ENCODE data around the gene B4GALNT3. TPM values are rescaled to one million over a fixed set of nuclear protein-coding genes. Genes with fewer than 3 reads are reported as not detected.
"Not testable (repeated sequence)": the region's sequence is repeated elsewhere in the genome, so short reads cannot be mapped to it uniquely, and the experiment has no call there.

B4GALNT3 gene
- 8.0 TPM for polyA plus RNA-seq (2013, experiment 1 of 2)
- polyA plus RNA-seq (2013, experiment 2 of 2), result 10.1 TPM

DNA sequence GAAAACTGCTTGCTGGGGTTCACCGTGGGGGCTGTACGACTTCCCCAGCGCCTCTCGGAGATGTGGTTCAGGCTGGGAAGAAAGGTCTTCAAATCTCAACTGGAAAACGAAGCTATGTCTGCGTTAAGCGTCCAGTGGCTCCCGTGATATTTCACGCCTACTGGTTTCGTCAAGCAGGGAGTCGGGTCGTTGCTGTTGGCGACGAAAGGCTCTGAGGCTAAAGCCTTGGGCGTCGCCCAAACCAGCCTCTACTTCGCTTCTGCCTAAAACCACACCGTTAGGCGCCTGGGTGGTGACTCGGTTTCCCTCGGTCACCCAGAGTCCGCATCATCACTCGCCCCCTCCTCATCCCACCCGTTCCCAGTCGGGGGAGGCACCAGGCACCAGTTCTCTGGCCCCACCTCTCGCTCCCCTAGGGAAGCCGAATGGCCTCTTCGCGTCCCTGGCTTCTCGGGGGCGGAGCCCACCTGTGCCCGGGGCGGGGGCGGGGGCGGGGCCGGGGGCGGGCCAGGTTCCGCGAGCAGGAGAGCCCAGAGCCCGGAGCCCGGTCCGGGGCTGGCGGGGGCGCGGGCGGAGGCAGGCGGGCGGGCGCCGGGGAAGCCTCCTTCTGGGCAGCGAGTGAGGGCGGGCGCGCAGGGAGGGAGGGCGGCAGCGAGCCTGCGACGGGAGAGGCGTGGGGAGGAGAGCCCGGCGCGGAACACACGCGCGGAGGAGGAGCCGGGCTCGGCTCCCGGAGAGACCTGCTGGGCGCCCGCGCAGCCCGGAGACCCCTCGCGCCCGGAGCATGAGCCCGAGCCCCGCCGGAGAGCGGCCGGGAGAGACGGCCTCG lies at the start of gene B4GALNT3:
TSS of gene B4GALNT3 (plus strand) at position 510 of the 829 bp plus-strand sequence. CDS start 438 bp downstream, outside the sequence.
- 3% methylated on average over 82 of the region's 82 CpGs for WGBS
- Histone ChIP-seq H3K27me3 (ENCODE audit: insufficient read depth, low read length) (peaks cover 41% of the 10 kb centered on the region), H3K4me3 (ENCODE audit: low read length) (peak within 1 kb of the TSS; percentile 69), H3K9ac (ENCODE audit: low read depth, low read length) (peak within 1 kb of the TSS; percentile 58), H3K4me1 (ENCODE audit: insufficient read depth, low read length) (peaks cover 2% of the 10 kb centered on the region; the same call in 1 of the 2 replicates), H3K36me3 (ENCODE audit: insufficient read depth, low read length) (no peaks in the 10 kb centered on the region), H3K9me3 (ENCODE audit: insufficient read depth, low read depth, low read length) (no peaks in the 10 kb centered on the region), H3K27ac (ENCODE audit: low read depth, low read length) (no peak within 1 kb of the TSS)

DNA sequence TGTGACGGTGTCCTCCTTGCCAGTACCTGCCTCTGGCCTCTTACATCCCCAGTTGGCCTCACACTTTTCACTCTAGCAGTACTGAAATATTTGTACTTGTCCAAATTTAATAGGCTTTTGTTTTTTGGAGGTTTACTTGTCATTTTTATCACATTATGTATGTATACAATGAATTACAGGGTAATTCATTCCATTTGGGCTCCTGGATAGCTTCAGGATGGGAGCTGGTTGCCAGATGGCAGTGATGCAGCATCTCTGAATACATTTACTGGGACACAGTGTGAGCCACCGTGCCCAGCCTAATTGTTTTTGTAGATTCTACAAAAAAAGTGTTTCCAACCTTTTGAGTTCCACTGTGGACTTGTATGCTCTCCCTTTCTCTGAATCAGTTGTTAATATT lies 44.9 kb upstream of the B4GALNT3 start:
- WGBS, result 100% methylated on average over 2 of the region's 2 CpGs
- no peaks in the 10 kb centered on the region for H3K9me3 ChIP-seq (ENCODE audit: insufficient read depth, low read depth, low read length)
- H3K27me3 ChIP-seq (ENCODE audit: insufficient read depth, low read length), result no peaks in the 10 kb centered on the region
- no peak overlapping the region for H3K4me3 ChIP-seq (ENCODE audit: low read length)
- H3K9ac ChIP-seq (ENCODE audit: low read depth, low read length), result no peak overlapping the region
- H3K27ac ChIP-seq (ENCODE audit: low read depth, low read length), result no peak overlapping the region
- no peaks in the 10 kb centered on the region for H3K4me1 ChIP-seq (ENCODE audit: insufficient read depth, low read length)
- peaks cover 83% of the 10 kb centered on the region for H3K36me3 ChIP-seq (ENCODE audit: insufficient read depth, low read length)

DNA sequence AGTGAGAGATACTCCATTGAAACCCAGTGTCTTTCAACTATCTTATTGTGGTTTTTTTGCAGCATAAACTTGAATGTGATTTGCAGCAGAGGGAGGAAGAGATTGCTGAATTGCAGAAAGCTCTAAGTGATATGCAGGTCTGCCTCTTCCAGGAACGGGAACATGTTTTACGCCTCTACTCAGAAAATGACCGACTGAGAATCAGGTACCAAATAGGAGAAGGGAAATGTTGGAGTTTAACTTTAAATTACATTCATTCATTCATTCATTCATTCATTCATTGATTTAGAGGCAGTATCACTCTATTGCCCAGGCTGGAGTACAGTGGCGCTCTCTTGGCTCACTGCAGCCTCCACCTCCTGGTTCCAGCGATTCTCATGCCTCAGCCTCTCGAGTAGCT lies 41.3 kb upstream of the B4GALNT3 start:
- no peak overlapping the region for H3K27ac ChIP-seq (ENCODE audit: low read depth, low read length)
- H3K27me3 ChIP-seq (ENCODE audit: insufficient read depth, low read length), result no peaks in the 10 kb centered on the region
- peaks cover 64% of the 10 kb centered on the region for H3K36me3 ChIP-seq (ENCODE audit: insufficient read depth, low read length)
- 95% methylated on average over 6 of the region's 6 CpGs for WGBS
- no peak overlapping the region for H3K4me3 ChIP-seq (ENCODE audit: low read length)
- H3K9ac ChIP-seq (ENCODE audit: low read depth, low read length), result no peak overlapping the region
- no peaks in the 10 kb centered on the region for H3K4me1 ChIP-seq (ENCODE audit: insufficient read depth, low read length)
- H3K9me3 ChIP-seq (ENCODE audit: insufficient read depth, low read depth, low read length), result no peaks in the 10 kb centered on the region

DNA sequence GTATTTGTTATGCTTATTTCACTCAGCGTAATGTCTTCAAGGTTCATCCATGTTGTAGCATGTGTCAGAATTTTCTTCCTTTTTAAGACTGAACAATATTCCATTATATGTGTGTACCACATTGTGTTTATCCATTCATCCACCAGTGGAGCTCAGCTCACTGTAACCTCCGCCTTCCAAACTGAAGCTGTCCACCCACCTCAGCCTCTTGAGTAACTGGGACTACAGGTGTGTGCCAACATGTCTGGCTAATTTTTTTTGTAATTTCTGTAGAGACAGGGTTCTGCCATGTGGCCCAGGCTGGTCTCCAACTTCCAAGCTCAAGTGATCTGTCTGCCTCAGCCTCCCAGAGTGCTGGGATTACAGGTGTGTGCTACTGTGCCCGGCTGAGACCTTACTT lies 37.2 kb upstream of the B4GALNT3 start:
- H3K27ac ChIP-seq (ENCODE audit: low read depth, low read length), result no peak overlapping the region
- peaks cover 64% of the 10 kb centered on the region for H3K36me3 ChIP-seq (ENCODE audit: insufficient read depth, low read length)
- no peak overlapping the region for H3K9ac ChIP-seq (ENCODE audit: low read depth, low read length)
- no peaks in the 10 kb centered on the region for H3K4me1 ChIP-seq (ENCODE audit: insufficient read depth, low read length)
- H3K27me3 ChIP-seq (ENCODE audit: insufficient read depth, low read length), result no peaks in the 10 kb centered on the region
- no peak overlapping the region for H3K4me3 ChIP-seq (ENCODE audit: low read length)
- 96% methylated on average over 3 of the region's 3 CpGs for WGBS
- H3K9me3 ChIP-seq (ENCODE audit: insufficient read depth, low read depth, low read length), result no peaks in the 10 kb centered on the region

DNA sequence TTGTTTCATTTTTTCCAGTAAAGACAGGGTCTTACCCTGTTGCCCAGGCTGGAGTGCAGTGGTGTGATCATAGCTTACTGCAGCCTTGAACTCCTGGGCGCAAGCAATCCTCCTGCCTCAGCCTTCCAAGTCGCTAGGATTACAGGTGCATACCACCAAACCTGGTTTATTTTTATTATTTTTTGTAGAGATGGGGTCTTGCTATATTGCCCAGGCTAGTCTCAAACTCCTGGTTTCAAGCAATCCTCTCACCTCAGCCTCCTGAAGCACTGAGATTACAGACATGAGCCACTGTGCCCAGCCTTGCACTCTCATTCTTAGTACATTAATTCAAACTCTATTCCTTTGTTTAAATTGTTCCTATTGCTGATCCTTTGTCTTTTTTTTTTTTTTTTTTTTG lies 24.0 kb upstream of the B4GALNT3 start:
- H3K4me3 ChIP-seq (ENCODE audit: low read length); H3K27ac ChIP-seq (ENCODE audit: low read depth, low read length); H3K9ac ChIP-seq (ENCODE audit: low read depth, low read length); H3K9me3 ChIP-seq (ENCODE audit: insufficient read depth, low read depth, low read length); H3K4me1 ChIP-seq (ENCODE audit: insufficient read depth, low read length); H3K27me3 ChIP-seq (ENCODE audit: insufficient read depth, low read length): not testable (repeated sequence)
- WGBS, result 87% methylated on average over 2 of the region's 2 CpGs
- H3K36me3 ChIP-seq (ENCODE audit: insufficient read depth, low read length), result peaks cover 92% of the 10 kb centered on the region

DNA sequence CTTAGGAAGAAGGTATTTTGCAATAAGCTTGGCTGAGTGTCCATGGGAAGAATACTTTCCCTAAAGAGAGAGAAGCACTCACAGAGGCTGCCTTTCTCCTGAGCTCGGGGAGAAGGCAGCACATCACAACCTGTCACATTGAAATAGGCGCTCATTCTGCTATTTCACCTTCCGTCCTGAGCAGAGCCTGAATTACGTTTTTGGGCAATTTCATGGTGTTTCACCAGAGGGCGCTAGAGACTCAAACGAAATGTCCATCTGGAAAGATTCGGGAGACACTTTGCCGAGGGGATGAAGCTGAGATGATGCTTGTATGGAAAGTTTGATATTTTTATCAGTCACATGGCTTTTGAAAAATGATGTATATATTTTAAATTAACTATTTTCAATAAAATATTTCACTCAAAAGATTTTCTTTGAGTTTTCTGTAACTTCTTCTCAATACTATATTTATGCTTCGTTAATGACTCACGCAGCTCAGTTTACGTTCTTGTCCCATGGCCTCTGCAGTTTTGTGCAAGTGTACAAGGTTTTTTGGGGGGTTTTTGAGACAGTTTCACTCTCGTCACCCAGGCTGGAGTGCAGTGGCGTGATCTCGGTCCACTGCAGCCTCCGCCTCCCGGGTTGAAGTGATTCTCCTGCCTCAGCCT lies 17.4 kb upstream of the B4GALNT3 start:
- H3K36me3 ChIP-seq (ENCODE audit: insufficient read depth, low read length), result peaks cover 41% of the 10 kb centered on the region
- H3K27ac ChIP-seq (ENCODE audit: low read depth, low read length), result no peak overlapping the region
- 67% methylated on average over 16 of the region's 16 CpGs for WGBS
- no peaks in the 10 kb centered on the region for H3K4me1 ChIP-seq (ENCODE audit: insufficient read depth, low read length)
- no peaks in the 10 kb centered on the region for H3K9me3 ChIP-seq (ENCODE audit: insufficient read depth, low read depth, low read length)
- H3K4me3 ChIP-seq (ENCODE audit: low read length), result no peak overlapping the region
- no peaks in the 10 kb centered on the region for H3K27me3 ChIP-seq (ENCODE audit: insufficient read depth, low read length)
- H3K9ac ChIP-seq (ENCODE audit: low read depth, low read length), result no peak overlapping the region

DNA sequence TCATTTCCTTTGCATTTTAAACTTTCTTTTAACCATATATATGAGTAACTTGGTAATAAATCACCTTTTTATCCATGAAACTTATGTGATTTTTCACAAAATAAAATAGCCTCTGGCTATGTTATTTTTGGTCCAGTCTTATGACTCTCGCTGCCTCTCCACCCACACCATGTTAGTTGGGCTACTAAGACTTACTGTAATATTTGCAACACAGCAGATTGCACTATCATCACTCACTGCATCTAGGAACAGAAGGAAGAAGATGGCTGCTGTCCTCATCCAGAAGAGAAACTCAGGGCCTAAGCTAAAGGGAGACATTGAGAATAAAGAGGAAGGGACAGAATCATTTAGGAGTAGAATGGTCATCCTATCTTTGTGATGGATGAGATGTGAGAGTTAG lies 12.6 kb upstream of the B4GALNT3 start:
- no peaks in the 10 kb centered on the region for H3K4me1 ChIP-seq (ENCODE audit: insufficient read depth, low read length)
- WGBS, result 92% methylated on average over 1 of the region's 1 CpG
- H3K4me3 ChIP-seq (ENCODE audit: low read length), result no peak overlapping the region
- H3K27me3 ChIP-seq (ENCODE audit: insufficient read depth, low read length), result no peaks in the 10 kb centered on the region
- H3K27ac ChIP-seq (ENCODE audit: low read depth, low read length), result no peak overlapping the region
- H3K36me3 ChIP-seq (ENCODE audit: insufficient read depth, low read length), result no peaks in the 10 kb centered on the region
- no peaks in the 10 kb centered on the region for H3K9me3 ChIP-seq (ENCODE audit: insufficient read depth, low read depth, low read length)
- no peak overlapping the region for H3K9ac ChIP-seq (ENCODE audit: low read depth, low read length)

DNA sequence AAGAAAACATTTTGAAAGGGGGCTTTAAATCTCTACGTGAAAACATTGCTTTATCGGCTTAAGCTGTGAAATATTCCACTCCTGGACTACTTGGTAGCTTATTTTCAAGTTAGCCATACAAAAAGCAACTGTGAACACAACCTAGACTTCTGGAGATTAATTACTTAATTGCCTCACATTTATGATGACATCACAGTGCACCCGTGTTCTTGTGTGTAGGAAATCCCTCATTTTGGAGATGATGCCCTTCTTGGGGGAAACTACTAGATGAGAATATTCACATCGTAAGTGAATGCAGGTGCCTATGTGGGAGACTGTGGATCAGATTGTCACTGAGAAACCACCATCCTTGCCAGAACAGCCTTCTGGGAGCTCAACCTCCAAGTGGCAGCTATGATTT lies 10.5 kb upstream of the B4GALNT3 start:
- no peaks in the 10 kb centered on the region for H3K36me3 ChIP-seq (ENCODE audit: insufficient read depth, low read length)
- H3K4me1 ChIP-seq (ENCODE audit: insufficient read depth, low read length), result no peaks in the 10 kb centered on the region
- no peak overlapping the region for H3K9ac ChIP-seq (ENCODE audit: low read depth, low read length)
- H3K27ac ChIP-seq (ENCODE audit: low read depth, low read length), result no peak overlapping the region
- WGBS, result 82% methylated on average over 4 of the region's 4 CpGs
- H3K4me3 ChIP-seq (ENCODE audit: low read length), result no peak overlapping the region
- peaks cover 7% of the 10 kb centered on the region; the same call in 1 of the 2 replicates for H3K9me3 ChIP-seq (ENCODE audit: insufficient read depth, low read depth, low read length)
- no peaks in the 10 kb centered on the region for H3K27me3 ChIP-seq (ENCODE audit: insufficient read depth, low read length)

DNA sequence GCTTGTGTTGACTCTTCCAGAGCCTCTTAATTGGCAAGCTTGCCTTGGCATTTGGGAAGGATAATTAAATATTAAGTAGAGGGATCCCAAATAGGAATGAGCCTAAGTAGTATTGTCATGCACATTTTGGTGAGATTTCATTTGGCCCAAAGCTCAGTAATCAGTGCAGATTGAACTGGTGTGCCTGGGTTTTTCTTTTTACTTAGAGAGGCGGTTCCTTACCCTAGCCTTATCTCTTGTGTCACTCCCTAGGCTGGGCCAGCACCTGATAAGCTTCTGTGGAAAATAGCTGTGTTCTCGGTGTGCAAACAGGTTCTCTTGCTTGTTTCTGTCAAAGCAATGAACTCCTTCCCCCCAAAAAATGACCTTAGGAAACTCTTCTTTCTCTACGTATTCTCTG lies 9.3 kb upstream of the B4GALNT3 start:
- WGBS, result 84% methylated on average over 3 of the region's 3 CpGs
- H3K4me3 ChIP-seq (ENCODE audit: low read length), result no peak overlapping the region
- H3K4me1 ChIP-seq (ENCODE audit: insufficient read depth, low read length), result no peaks in the 10 kb centered on the region
- H3K36me3 ChIP-seq (ENCODE audit: insufficient read depth, low read length), result no peaks in the 10 kb centered on the region
- H3K27me3 ChIP-seq (ENCODE audit: insufficient read depth, low read length), result no peaks in the 10 kb centered on the region
- H3K27ac ChIP-seq (ENCODE audit: low read depth, low read length), result no peak overlapping the region
- H3K9ac ChIP-seq (ENCODE audit: low read depth, low read length), result no peak overlapping the region
- peaks cover 7% of the 10 kb centered on the region; the same call in 1 of the 2 replicates for H3K9me3 ChIP-seq (ENCODE audit: insufficient read depth, low read depth, low read length)

DNA sequence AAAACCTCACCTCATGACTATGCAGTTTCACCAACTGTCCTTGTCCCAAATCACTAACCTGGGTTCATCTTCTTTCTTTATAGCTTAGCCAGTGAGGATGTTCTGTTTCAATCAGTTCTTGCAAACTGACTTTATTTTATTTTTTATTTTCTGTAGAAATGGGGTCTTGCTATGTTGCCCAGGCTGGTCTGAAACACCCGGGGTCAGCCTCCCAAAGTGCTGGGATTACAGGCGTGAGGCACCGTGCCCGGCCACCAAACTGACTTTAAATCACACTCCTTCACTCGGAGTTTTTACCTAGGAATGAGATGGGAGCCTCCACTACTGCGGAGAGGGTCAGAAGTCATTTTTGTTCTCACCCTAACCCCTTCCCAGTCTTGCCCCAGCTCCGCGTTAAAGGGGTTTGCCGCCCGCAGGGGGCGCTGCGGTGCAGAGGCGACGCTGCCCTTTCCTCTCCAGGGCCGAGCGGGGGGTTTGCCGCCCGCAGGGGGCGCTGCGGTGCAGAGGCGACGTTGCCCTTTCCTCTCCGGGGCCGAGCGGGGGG lies 7.0 kb upstream of the B4GALNT3 start:
- no peaks in the 10 kb centered on the region for H3K36me3 ChIP-seq (ENCODE audit: insufficient read depth, low read length)
- H3K9me3 ChIP-seq (ENCODE audit: insufficient read depth, low read depth, low read length), result peaks cover 7% of the 10 kb centered on the region; the same call in 1 of the 2 replicates
- 97% methylated on average over 12 of the region's 25 CpGs for WGBS
- no peak overlapping the region for H3K9ac ChIP-seq (ENCODE audit: low read depth, low read length)
- no peak overlapping the region for H3K4me3 ChIP-seq (ENCODE audit: low read length)
- no peaks in the 10 kb centered on the region for H3K4me1 ChIP-seq (ENCODE audit: insufficient read depth, low read length)
- no peak overlapping the region for H3K27ac ChIP-seq (ENCODE audit: low read depth, low read length)
- H3K27me3 ChIP-seq (ENCODE audit: insufficient read depth, low read length), result peaks cover 6% of the 10 kb centered on the region; the same call in 1 of the 2 replicates

DNA sequence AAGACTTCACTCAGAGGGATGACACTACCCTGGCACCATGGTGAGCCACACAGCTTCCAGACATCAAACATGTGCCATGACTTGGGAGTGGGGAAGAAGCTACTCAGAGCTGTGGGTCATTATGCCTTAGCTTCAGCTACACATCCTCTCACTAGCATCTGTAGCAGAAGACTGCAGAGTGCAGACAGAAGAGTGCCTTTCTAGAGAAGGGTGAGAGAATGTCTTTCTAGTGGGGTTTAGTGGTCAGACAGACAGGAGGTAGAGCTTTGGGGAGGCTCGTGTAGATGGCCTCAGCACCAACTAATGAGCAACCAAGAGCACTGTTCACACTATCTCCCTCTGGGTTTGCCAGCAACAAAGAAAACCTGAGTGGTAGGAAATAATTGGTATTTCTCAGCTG lies 4.9 kb upstream of the B4GALNT3 start:
- H3K4me3 ChIP-seq (ENCODE audit: low read length), result no peak overlapping the region
- no peak overlapping the region for H3K9ac ChIP-seq (ENCODE audit: low read depth, low read length)
- no peaks in the 10 kb centered on the region for H3K36me3 ChIP-seq (ENCODE audit: insufficient read depth, low read length)
- no peak overlapping the region for H3K27ac ChIP-seq (ENCODE audit: low read depth, low read length)
- no peaks in the 10 kb centered on the region for H3K4me1 ChIP-seq (ENCODE audit: insufficient read depth, low read length)
- peaks cover 7% of the 10 kb centered on the region; the same call in 1 of the 2 replicates for H3K9me3 ChIP-seq (ENCODE audit: insufficient read depth, low read depth, low read length)
- peaks cover 24% of the 10 kb centered on the region for H3K27me3 ChIP-seq (ENCODE audit: insufficient read depth, low read length)
- 60% methylated on average over 1 of the region's 1 CpG for WGBS

Measured in HUES64 (cell line).